ENCODE data around the gene LTBP3. TPM values are rescaled to one million over a fixed set of nuclear protein-coding genes. Genes with fewer than 3 reads are reported as not detected.

LTBP3 gene
- total and polyA plus RNA-seq, 12 donors, result 40.2 to 362 (median 221) TPM

DNA sequence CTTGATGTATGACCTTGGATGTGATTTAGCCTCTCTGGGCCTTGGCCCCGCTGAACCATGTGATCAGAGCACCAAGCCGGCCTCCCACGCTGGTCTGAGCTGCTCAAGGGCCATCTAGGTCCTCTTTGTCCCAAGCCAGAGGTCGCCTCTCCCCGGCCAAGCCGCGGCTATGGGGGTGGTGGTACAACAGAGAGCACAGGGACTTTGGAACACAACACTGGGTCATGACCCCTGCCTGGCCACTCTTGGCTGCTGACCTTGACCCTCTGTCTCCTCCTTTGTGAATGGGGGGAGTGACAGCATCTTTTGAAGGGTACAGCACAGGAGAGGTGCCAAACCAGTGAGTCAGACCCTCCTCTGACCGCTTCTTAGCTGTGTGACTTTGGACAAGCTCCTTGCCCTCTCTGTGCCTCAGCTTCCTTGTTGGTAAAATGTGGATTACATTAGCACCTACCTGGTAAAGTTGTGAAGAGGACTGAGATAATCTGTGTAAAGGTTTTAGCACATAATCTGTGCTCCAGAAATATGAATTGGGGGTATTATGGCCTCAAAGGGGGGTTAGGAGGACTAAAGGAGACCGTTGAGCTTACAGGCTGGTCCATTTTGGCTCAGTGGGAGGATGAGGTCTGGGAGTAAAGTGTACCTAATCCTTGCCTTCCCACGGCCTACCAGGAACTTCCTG, 28.5 kb downstream of the LTBP3 start:
- peaks cover 25 to 38% of the 10 kb centered on the region in 2 donors for H3K4me1 ChIP-seq (replicated peaks in 1 of 2)
- H3K9me3 ChIP-seq (replicated peaks in 1 of 3), result no peaks in the 10 kb centered on the region
- DNase-seq, result peak in 5 of 7 donors; percentile 64 to 78 (median 74)
- no peaks in the 10 kb centered on the region for H3K27me3 ChIP-seq
- no peak for TF ChIP-seq POLR2A (IDR thresholded peaks at IDR 0.05)
- TF ChIP-seq, protein P1, sequence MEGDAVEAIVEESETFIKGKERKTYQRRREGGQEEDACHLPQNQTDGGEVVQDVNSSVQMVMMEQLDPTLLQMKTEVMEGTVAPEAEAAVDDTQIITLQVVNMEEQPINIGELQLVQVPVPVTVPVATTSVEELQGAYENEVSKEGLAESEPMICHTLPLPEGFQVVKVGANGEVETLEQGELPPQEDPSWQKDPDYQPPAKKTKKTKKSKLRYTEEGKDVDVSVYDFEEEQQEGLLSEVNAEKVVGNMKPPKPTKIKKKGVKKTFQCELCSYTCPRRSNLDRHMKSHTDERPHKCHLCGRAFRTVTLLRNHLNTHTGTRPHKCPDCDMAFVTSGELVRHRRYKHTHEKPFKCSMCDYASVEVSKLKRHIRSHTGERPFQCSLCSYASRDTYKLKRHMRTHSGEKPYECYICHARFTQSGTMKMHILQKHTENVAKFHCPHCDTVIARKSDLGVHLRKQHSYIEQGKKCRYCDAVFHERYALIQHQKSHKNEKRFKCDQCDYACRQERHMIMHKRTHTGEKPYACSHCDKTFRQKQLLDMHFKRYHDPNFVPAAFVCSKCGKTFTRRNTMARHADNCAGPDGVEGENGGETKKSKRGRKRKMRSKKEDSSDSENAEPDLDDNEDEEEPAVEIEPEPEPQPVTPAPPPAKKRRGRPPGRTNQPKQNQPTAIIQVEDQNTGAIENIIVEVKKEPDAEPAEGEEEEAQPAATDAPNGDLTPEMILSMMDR (IDR thresholded peaks at IDR 0.05), result no peak
- H3K4me3 ChIP-seq, result no peak overlapping the region
- intact Hi-C loops (cut with DNase I), result no loop called here
- WGBS, 4 donors, result 28 to 48% (median 39%) methylated on average over 6 to 10 of the region's 10 CpGs
- H3K27ac ChIP-seq, result peak overlapping the region; percentile 1 to 82 (median 65)
- H3K36me3 ChIP-seq (replicated peaks in 1 of 2), result peaks cover 0 to 73% of the 10 kb centered on the region in 2 donors

DNA sequence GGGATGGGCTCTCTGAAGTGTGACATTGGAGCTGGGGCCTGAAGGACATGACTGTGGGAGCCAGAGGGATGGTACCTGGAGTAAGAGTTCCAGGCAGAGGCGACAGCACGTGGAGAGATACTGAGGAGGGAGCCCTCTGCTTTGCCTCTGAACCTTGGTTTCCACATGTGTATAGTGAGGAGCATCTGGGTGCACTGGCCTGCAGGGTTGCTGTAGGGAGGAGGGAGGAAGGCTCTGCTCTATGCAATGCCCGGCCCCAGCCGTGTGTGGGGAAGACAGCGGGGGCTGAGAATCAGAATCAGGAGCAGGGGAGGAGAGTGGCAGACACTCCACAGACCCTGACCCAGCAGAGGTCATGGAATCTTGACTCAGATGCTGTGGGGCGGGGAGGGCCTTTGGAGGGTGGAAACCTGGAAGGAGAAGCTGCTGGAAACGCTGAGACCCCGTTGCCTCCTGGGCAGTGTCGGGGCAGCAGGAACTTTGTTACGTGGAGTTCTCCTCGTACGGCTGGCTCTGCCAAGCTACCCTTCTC, 29.3 kb downstream of the LTBP3 start:
- 36 to 45% (median 42%) methylated on average over 12 of the region's 12 CpGs for WGBS, 4 donors
- no peaks in the 10 kb centered on the region for H3K27me3 ChIP-seq
- H3K4me1 ChIP-seq (replicated peaks in 1 of 2), result peaks cover 32 to 44% of the 10 kb centered on the region in 2 donors
- TF ChIP-seq POLR2A (IDR thresholded peaks at IDR 0.05), result no peak
- TF ChIP-seq, protein P1 (IDR thresholded peaks at IDR 0.05), result no peak
- no peaks in the 10 kb centered on the region for H3K9me3 ChIP-seq (replicated peaks in 1 of 3)
- DNase-seq, result peak in 4 of 7 donors; percentile 48 to 59 (median 52)
- peak overlapping the region in 4 of 5 donors; percentile 57 to 82 (median 68) for H3K27ac ChIP-seq
- intact Hi-C loops (cut with DNase I), result no loop called here
- H3K36me3 ChIP-seq (replicated peaks in 1 of 2), result peaks cover 0 to 73% of the 10 kb centered on the region in 2 donors
- no peak overlapping the region for H3K4me3 ChIP-seq

DNA sequence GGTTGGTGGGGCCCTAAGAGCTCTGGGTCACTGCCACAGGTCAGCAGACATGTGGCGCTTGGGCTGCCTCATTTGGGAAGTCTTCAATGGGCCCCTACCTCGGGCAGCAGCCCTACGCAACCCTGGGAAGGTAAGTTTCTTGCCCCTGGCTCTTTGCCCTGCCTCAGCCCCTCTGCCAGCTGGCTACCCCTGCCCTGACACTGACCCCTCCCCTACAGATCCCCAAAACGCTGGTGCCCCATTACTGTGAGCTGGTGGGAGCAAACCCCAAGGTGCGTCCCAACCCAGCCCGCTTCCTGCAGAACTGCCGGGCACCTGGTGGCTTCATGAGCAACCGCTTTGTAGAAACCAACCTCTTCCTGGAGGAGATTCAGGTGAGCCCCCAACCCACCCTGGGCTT, 31.4 kb downstream of the LTBP3 start:
- TF ChIP-seq POLR2A (IDR thresholded peaks at IDR 0.05), result no peak
- TF ChIP-seq, protein P1 (IDR thresholded peaks at IDR 0.05), result no peak
- Histone ChIP-seq H3K27me3 (no peaks in the 10 kb centered on the region), H3K27ac (peak overlapping the region in 1 of 5 donors; percentile 92), H3K9me3 (replicated peaks in 1 of 3) (no peaks in the 10 kb centered on the region), H3K4me3 (no peak overlapping the region), H3K4me1 (replicated peaks in 1 of 2) (peaks cover 32 to 45% of the 10 kb centered on the region in 2 donors), H3K36me3 (replicated peaks in 1 of 2) (peaks cover 0 to 55% of the 10 kb centered on the region in 2 donors)
- DNase-seq, result no peak
- 88 to 100% (median 90%) methylated on average over 2 to 8 of the region's 8 CpGs for WGBS, 4 donors
- intact Hi-C loops (cut with DNase I), result no loop called here

DNA sequence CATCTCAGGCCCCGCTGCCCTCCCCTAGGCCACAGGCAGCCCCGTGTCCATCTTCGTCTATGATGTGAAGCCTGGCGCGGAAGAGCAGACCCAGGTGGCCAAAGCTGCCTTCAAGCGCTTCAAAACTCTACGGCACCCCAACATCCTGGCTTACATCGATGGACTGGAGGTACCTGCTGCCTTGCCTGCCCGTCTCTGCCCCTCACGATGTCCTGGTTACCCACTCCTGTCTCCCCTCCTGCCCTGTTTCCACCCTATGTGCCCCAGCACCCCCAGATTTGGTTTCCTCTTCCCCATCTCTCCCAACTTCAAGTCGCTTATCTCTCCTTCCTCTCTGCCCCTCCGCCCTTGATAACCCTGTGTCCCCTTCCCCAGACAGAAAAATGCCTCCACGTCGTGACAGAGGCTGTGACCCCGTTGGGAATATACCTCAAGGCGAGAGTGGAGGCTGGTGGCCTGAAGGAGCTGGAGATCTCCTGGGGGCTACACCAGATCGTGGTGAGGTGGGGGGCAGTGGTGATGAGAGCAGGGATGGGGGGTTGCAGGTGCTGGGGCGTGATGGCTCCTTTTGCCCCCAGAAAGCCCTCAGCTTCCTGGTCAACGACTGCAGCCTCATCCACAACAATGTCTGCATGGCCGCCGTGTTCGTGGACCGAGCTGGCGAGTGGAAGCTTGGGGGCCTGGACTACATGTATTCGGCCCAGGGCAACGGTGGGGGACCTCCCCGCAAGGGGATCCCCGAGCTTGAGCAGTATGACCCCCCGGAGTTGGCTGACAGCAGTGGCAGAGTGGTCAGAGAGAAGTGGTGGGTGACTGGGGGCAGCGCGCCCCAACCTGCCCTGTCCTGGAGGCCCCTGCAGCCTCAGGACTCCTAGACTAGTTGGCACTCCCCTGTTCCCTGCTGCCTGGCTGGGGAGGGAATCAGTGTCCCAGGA, 32.3 kb downstream of the LTBP3 start:
- Histone ChIP-seq H3K4me3 (peak overlapping the region; percentile 78 to 99 (median 82)), H3K27me3 (no peaks in the 10 kb centered on the region), H3K36me3 (replicated peaks in 1 of 2) (peaks cover 0 to 45% of the 10 kb centered on the region in 2 donors), H3K27ac (peak overlapping the region; percentile 69 to 93 (median 90)), H3K9me3 (replicated peaks in 1 of 3) (no peaks in the 10 kb centered on the region), H3K4me1 (replicated peaks in 1 of 2) (peaks cover 32 to 45% of the 10 kb centered on the region in 2 donors)
- 30 to 44% (median 39%) methylated on average over 20 to 31 of the region's 31 CpGs for WGBS, 4 donors
- DNase-seq, result peak in 1 of 7 donors; percentile 43
- intact Hi-C loops (cut with DNase I), result no loop called here
- TF ChIP-seq, protein P1 (IDR thresholded peaks at IDR 0.05), result no peak
- no peak for TF ChIP-seq POLR2A (IDR thresholded peaks at IDR 0.05)

Measured in adrenal gland (tissue), 12 donors.